ENCODE data around the gene ALPL. TPM values are rescaled to one million over a fixed set of nuclear protein-coding genes. Genes with fewer than 3 reads are reported as not detected.

ALPL gene
- total RNA-seq, 1 experiment from 2014 or later, result 84.8 TPM

DNA sequence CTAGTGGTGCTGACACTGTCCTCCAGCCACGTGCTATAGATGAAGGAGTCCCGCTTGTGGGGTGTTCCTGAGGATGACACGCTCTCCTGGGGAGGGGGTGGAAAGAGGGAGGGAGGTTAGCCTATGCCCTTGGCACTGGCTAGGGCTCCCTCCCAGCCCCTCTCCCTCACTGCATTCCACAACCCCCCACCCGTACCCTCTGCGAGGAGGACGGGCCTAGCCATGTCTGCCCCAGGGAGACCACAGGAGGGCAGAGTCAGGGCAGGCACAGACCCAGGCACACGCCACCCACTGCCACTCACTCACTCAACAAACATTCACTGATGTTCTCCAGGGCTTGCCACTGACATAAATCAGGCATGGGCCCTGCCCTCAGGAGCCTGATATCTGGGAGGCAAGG is 89.2 kb downstream of the ALPL start:
- Histone ChIP-seq H3K79me1 (ENCODE audit: insufficient read depth, low read depth, low read length, poor library complexity, severe bottlenecking) (no peaks in the 10 kb centered on the region), H2AK5ac (ENCODE audit: insufficient read length, low read length) (no peak overlapping the region), H4K5ac (ENCODE audit: insufficient read length, low read depth, low read length) (no peak overlapping the region), H3K9me3 (ENCODE audit: control insufficient read depth, low read depth, low read length) (no peaks in the 10 kb centered on the region), H2BK15ac (ENCODE audit: low read depth, low read length) (no peak overlapping the region), H3K18ac (ENCODE audit: insufficient read length, low read depth, low read length) (no peak overlapping the region), H2AFZ (ENCODE audit: low read length) (no peak overlapping the region), H2BK120ac (ENCODE audit: low read depth, low read length, poor library complexity, severe bottlenecking) (no peak overlapping the region), H4K91ac (ENCODE audit: insufficient read length, low read depth, low read length) (no peak overlapping the region), H3K23me2 (ENCODE audit: insufficient read length, low read depth, low read length, poor library complexity, severe bottlenecking) (no peaks in the 10 kb centered on the region), H3K14ac (ENCODE audit: insufficient read depth, low read length) (no peak overlapping the region), H3T11ph (ENCODE audit: low read length) (no peak overlapping the region), H3K4me2 (ENCODE audit: insufficient read depth, insufficient read length, low read length) (no peak overlapping the region), H3K4ac (ENCODE audit: low read depth, low read length) (no peak overlapping the region), H4K8ac (replicated peaks; ENCODE audit: insufficient read length, low read depth, low read length) (no peak overlapping the region), H3K79me2 (ENCODE audit: insufficient read depth, low read length) (no peaks in the 10 kb centered on the region), H4K20me1 (ENCODE audit: control insufficient read depth, insufficient read depth, insufficient read length) (no peaks in the 10 kb centered on the region), H3K27ac (ENCODE audit: insufficient read length, low read depth, low read length) (no peak overlapping the region), H2BK20ac (ENCODE audit: low read depth, low read length, poor library complexity, severe bottlenecking) (no peak overlapping the region), H3K56ac (ENCODE audit: insufficient read length, low read depth, low read length) (no peak overlapping the region), H3K27me3 (ENCODE audit: insufficient read depth, low read length) (no peaks in the 10 kb centered on the region), H2BK12ac (ENCODE audit: insufficient read length, low read depth, low read length) (no peak overlapping the region), H3K9ac (ENCODE audit: extremely low read depth, insufficient read length, low read length) (no peak overlapping the region), H3K4me1 (ENCODE audit: insufficient read depth, low read length) (no peaks in the 10 kb centered on the region), H3K23ac (ENCODE audit: insufficient read length, low read depth, low read length) (no peak overlapping the region), H2BK5ac (ENCODE audit: insufficient read length, low read length) (no peak overlapping the region)
- Mint-ChIP-seq H3K4me1 (peaks cover 4 to 17% of the 10 kb centered on the region in 2 experiments; a peak in 2 of 4 replicates), H3K27me3 (ENCODE audit: low read depth) (no peaks in the 10 kb centered on the region), H3K36me3 (ENCODE audit: insufficient read depth in 1 of 3, low read depth in 3 of 3) (no peaks in the 10 kb centered on the region; a peak in 1 of 7 replicates), H3K9me3 (no peaks in the 10 kb centered on the region; a peak in 1 of 5 replicates), H3K27ac (peak overlapping the region in 2 of 3 experiments; percentile 24 to 30; a peak in 2 of 7 replicates), H3K4me3 (no peak overlapping the region; a peak in 1 of 5 replicates)
- no peak for DNase-seq
- no CpG with 5 or more reads among the region's 7 CpGs for WGBS (ENCODE audit: extremely low coverage, insufficient read length, low lambda C conversion rate)
- TF ChIP-seq, protein P1, sequence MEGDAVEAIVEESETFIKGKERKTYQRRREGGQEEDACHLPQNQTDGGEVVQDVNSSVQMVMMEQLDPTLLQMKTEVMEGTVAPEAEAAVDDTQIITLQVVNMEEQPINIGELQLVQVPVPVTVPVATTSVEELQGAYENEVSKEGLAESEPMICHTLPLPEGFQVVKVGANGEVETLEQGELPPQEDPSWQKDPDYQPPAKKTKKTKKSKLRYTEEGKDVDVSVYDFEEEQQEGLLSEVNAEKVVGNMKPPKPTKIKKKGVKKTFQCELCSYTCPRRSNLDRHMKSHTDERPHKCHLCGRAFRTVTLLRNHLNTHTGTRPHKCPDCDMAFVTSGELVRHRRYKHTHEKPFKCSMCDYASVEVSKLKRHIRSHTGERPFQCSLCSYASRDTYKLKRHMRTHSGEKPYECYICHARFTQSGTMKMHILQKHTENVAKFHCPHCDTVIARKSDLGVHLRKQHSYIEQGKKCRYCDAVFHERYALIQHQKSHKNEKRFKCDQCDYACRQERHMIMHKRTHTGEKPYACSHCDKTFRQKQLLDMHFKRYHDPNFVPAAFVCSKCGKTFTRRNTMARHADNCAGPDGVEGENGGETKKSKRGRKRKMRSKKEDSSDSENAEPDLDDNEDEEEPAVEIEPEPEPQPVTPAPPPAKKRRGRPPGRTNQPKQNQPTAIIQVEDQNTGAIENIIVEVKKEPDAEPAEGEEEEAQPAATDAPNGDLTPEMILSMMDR (conservative IDR thresholded peaks at IDR 0.05), result no peak
